Stimulated activated naive CD4-positive, alpha-beta T cell (primary cell): Measurements from ENCODE around the gene OLA1.
"Not testable (repeated sequence)": the region's sequence is repeated elsewhere in the genome, so short reads cannot be mapped to it uniquely, and the experiment has no call there.

ENCODE experiments used
- DNase-seq, 6 experiments: peaks; one replicate each; lab custom pipeline; 2025; lab: John Stamatoyannopoulos, UW

Gene OLA1

DNA sequence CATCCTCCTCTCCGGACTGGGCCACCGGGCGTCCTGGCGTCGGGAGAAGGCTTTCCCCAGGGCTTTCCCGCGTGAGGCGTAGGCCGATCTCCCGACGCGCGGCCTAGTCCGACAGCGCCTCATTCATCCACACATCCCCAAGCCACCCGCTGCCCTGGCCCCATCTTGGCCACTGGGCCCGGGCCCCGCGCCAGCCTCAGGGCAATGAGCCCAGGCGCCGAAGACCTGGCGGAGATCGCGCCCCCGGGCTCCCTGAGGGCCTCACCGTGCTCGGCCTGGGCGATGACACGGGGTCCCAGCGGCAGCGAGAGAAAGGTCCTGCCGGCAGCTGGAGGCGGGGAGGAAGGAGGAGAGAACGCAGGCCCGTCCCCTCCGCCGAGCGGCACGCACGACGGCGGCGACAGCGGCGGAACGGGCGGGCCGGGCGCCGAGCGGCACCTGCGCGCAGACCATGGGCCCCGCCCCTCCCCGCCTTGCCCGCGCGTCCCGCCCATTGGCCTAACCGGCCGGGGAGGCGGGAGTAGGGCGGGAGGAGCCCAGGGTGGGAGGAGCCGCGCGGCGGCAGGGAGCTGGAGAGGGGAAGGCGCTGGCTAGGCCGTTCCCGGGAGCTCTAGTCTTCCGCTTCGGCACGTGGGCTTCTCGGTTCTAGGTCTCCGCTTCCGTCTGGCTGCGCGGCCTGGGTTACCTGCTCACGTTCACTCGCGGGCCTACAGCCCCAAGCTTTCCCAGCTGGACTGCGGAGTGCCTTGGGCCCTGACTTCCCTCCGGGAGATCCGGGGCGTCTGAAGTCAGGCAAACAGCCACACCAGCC, at the start of gene OLA1:
OLA1 (minus strand) TSS at position 346 of the 811 bp plus-strand sequence. CDS start 1,717 bp downstream, outside the sequence.
- DNase-seq, result peak; percentile 87 to 94 (median 92)

DNA sequence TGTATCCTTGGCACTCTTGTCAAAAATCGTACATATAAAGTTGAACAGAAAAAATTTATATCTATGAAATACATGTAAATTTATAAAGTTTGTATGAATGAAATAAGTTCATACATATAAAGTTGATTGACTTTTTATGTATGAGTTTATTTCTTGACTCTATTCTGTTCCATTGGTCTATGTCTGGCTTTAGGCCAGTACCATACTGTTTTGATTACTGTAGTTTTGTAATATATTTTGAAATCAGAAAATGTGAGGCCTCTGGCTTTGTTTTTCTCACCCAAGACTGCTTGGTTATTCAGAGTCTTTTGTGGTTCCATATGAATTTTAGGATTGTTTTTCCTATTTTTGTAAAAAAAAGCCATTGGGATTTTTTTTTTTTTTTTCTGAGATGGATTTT, 44.6 kb upstream of the OLA1 start:
- no peak for DNase-seq

DNA sequence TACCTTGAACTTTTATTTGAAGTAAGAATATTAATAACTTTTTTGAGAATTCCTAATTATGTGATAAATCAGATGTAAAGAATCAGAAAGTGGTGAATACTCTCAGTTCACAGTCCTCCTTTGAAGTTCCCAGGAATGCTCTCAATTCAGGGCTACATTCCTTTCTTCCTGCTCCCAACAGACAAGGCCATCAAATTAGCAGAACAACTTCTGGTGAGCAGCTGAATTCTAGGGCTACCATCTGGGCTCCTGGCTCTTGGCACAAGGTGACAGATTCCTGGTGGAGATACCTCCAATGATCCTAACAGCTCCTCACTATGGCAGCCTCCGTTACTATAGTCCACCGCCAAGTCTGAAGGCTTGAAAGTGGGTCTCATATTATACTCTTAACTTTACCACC, 37.8 kb upstream of the OLA1 start:
- DNase-seq, result no peak

- DNase-seq, result no peak
Measured at GRCh38 chr2:174282441-174282840, 34.1 kb upstream of the OLA1 start.

- DNase-seq, result no peak
Measured at GRCh38 chr2:174281736-174282135, 33.4 kb upstream of the OLA1 start.

DNA sequence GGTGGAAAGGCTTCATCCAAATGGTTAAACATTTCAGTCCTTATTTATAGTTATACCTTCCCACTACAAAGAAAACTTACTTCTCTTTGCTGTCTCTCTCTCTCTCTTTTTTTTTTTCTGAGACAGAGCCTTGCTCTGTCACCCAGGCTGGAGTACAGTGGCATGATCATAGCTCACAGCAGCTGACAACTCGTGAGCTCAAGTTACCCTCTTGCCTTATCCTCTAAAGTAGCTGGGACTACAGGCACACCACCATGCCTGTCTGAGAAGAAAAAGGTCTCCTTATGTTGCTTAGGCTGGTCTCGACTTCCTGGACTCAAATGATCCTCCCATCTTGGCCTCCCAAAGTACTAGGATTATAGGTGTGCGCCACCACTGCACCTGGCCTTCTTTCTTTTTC, 32.3 kb upstream of the OLA1 start:
- DNase-seq, result no peak

DNA sequence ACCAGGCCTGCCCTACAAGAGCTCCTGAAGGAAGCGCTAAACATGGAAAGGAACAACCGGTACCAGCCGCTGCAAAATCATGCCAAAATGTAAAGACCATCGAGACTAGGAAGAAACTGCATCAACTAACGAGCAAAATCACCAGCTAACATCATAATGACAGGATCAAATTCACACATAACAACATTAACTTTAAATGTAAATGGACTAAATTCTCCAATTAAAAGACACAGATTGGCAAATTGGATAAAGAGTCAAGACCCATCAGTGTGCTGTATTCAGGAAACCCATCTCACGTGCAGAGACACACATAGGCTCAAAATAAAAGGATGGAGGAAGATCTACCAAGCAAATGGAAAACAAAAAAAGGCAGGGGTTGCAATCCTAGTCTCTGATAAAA, 21.9 kb upstream of the OLA1 start:
- DNase-seq, result not testable (repeated sequence)

GRCh38 chr2:174266288-174266687, 18.0 kb upstream of the OLA1 start:
- no peak for DNase-seq

DNA sequence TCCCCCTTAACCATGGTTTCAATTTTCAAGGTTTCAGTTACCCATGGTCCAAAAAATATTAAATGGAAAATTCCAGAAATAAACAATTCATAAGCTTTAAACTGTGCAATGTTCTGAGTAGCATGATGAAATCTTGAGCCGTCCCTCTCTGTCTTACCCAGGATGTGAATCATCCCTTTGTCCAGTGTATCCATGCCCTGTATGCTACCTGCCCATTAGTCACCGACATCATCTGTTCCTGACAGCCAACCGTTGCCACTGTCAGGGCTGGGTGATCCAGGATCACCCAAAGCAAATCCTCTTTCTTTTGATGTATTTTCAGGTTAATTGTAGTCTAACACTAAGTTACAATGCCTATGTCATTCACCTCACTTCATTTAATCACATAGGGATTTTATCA, 15.7 kb upstream of the OLA1 start:
- no peak for DNase-seq

- no peak for DNase-seq
Measured at GRCh38 chr2:174259981-174260380, 11.6 kb upstream of the OLA1 start.

DNA sequence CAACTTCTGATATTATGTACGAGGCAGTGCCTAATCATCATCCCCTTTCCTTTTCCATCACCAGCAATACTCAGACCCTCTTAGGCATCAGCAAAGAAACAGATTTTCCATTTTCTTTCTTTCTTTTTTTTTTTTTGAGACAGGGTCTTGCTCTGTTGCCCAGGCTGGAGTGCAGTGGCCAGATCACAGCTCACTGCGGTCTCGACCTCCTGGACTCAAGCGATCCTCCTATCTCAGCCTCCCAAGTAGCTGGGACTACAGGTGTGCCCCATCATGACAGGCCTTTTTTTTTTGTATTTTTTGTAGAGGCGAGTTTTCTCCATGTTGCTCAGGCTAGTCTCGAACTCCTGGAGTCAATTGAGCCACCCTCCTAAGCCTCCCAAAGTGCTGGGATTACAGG, 5.9 kb upstream of the OLA1 start:
- no peak for DNase-seq

- DNase-seq, result no peak
Measured at GRCh38 chr2:174248998-174249592, 763 bp upstream of the OLA1 start.

DNA sequence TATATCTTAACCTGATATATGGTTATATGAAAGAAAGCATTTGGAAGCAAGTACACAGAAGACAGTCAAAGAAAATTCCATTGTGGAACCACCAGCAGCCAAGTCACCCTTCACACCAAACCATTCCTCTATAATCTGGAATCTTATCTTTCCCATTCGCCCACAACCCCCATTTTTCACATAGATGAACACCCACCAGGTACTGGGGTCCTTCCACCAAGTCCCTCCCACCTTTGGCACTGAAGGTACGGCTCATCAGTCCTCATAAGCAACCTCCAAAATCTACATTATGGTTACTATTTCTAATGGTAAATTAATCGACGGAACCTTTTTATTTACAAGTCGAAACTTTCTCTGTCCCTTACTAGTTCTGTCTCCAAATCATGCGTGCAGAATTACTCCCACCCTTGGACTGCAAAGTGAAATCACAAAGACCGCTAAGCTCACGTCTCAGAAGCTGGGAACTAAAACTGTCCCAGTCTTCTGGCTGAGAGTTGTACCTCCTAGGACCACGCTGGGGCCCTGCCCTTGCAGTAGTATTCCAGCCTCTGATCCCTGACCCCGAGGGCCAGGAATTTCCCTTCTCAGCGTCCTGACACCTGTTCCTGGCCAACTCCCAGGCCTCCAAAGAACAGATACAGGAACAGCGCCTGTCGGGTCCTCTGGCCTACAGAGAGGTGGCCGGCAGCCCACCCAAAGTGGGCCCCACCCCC, 702 bp downstream of the OLA1 start:
- DNase-seq, result no peak

GRCh38 chr2:174246944-174247381, 1.4 kb downstream of the OLA1 start:
- DNase-seq, result no peak

- DNase-seq, result not testable (repeated sequence)
Measured at GRCh38 chr2:174245628-174246027, 2.7 kb downstream of the OLA1 start.

- no peak for DNase-seq
Measured at GRCh38 chr2:174245065-174245464, 3.3 kb downstream of the OLA1 start.

- DNase-seq, result no peak
Measured at GRCh38 chr2:174243812-174244211, 4.5 kb downstream of the OLA1 start.

GRCh38 chr2:174240097-174240496, 8.2 kb downstream of the OLA1 start:
- no peak for DNase-seq

DNA sequence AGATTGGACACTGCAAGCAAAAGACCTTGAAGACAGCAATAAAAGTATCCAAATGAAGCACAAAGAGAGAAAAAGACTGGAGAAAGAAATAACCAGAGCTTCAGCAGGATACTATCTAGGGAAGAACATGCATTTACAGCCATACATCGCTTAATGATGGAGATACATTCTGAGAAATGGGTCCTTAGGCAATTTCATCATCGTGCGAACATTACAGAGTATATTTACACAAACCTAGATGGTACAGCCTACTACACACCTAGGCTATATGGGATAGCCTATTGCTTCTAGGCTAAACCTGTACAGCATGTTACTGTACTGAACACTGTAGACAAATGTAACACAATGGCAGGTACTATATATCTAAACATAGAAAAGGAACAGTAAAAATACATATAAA, 11.9 kb downstream of the OLA1 start:
- DNase-seq, result no peak

DNA sequence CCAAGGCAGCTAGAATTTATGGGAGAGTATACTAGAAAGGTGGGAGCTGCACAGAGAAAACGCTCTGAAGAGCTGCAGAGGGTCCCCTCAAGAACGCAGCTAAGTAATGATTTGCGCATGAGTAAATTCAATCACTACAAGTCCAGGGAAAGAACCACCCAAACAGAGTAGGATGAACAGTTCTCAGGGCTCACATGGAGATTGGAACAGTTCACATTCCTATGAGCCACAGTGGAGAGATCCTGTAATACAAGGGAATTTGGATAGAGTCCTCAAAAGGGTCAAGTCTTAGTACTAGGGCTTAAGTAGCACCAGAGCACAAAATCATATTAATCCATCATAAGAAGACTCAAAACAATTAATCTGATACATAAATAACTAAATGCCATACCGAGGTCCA, 12.7 kb downstream of the OLA1 start:
- no peak for DNase-seq

- no peak for DNase-seq
Measured at GRCh38 chr2:174233771-174234275, 14.5 kb downstream of the OLA1 start.

DNA sequence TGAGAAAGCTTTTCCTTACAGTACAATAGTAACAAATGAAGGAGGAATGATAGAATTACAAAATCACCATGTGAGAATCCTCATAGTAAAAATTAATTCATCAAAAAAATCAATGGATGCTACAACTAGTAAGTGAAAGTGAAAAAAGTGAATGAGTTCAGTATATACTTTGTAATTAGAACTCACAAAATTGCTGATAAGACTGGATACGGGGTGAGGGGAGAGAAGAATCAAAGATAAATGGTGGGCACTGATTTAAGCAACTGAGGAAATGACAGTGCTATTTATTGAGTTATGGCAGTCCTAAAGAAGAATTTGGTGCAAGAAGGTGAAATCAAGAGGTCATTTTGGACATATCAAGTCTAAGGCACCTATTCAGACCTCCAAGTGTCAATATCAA, 20.6 kb downstream of the OLA1 start:
- no peak for DNase-seq
